Tibial artery (tissue), 4 donors: ENCODE measurements around the gene FASTK.
"Not testable (repeated sequence)": the region's sequence is repeated elsewhere in the genome, so short reads cannot be mapped to it uniquely, and the experiment has no call there.

ENCODE experiments used
- DNase-seq, 2 donors: peaks; one replicate each; pipeline ENCODE4 v3.0.0-alpha.2; 2019
- H3K27ac ChIP-seq, 2 donors: fragments of 200-600 bp; sonication (generic) in 1 of 2; 1 replicate in 1 of 2; 2 replicates in 1 of 2; pipeline ENCODE4 v1.5.1; 2018 to 2019; ENCODE audit warnings: mild to moderate bottlenecking in 1 of 2
- H3K27me3 ChIP-seq, 2 donors: fragments of 200-600 bp; sonication (generic) in 1 of 2; one replicate each; pipeline versions ENCODE4 v1.5.1 to v1.6.0; 2016 to 2019
- H3K36me3 ChIP-seq, 3 donors: fragments of 200-600 bp; sonication (generic) in 2 of 3; one replicate each; pipeline ENCODE4 v1.5.1; 2016 to 2019; ENCODE audit warnings: mild to moderate bottlenecking in 2 of 3
- H3K4me1 ChIP-seq, 4 donors: fragments of 200-600 bp; sonication (generic) in 2 of 4; 1 replicate in 3 of 4; 2 replicates in 1 of 4; pipeline ENCODE4 v1.5.1; 2016 to 2019
- H3K4me3 ChIP-seq, 2 donors: fragments of 200-600 bp; sonication (generic) in 1 of 2; 1 replicate in 1 of 2; 2 replicates in 1 of 2; pipeline ENCODE4 v1.5.1; 2018 to 2019; ENCODE audit warnings: mild to moderate bottlenecking in 2 of 2
- H3K9me3 ChIP-seq, 3 donors: fragments of 200-600 bp; sonication (generic) in 1 of 3; one replicate each; pipeline ENCODE4 v1.5.1; 2016 to 2019
- CTCF ChIP-seq, 2 experiments: fragments of 200-600 bp in 1 of 2; fragments of 450-650 bp in 1 of 2; IDR thresholded peaks; one replicate each; pipeline ENCODE4 v1.5.1; 2017 to 2019; ENCODE audit warnings: antibody characterized with exemption in 2 of 2, mild to moderate bottlenecking in 1 of 2, moderate library complexity in 1 of 2
- intact Hi-C: fragments of 100-400 bp; cut with DNase I; formaldehyde crosslinking; loops from one replicate; pipeline ENCODE4 v1.15.0; 2023; ENCODE audit warnings: low total_unique reads

Gene FASTK

GRCh38 chr7:151045262-151045661 is 35.3 kb downstream of the FASTK start:
- Histone ChIP-seq H3K4me3 (no peak overlapping the region), H3K27ac (no peak overlapping the region), H3K36me3 (peaks cover 0 to 53% (median 10%) of the 10 kb centered on the region in 3 donors), H3K4me1 (peaks cover 0 to 6% (median 3%) of the 10 kb centered on the region in 4 donors), H3K27me3 (peaks cover 0 to 13% of the 10 kb centered on the region in 2 donors), H3K9me3 (no peaks in the 10 kb centered on the region)
- intact Hi-C loops = no loop called here
- no peak for DNase-seq
- no peak for TF ChIP-seq CTCF (IDR thresholded peaks at IDR 0.05)

- H3K27me3 ChIP-seq = peaks cover 0 to 1% of the 10 kb centered on the region in 2 donors
- H3K4me1 ChIP-seq = peaks cover 0 to 13% (median 8%) of the 10 kb centered on the region in 4 donors
- TF ChIP-seq CTCF (IDR thresholded peaks at IDR 0.05) = no peak
- H3K4me3 ChIP-seq = no peak overlapping the region
- H3K36me3 ChIP-seq = peaks cover 0 to 53% (median 10%) of the 10 kb centered on the region in 3 donors
- no peak for DNase-seq
- intact Hi-C loops = no loop called here
- no peak overlapping the region for H3K27ac ChIP-seq
- H3K9me3 ChIP-seq = no peaks in the 10 kb centered on the region
Observed at GRCh38 chr7:151043959-151044358, 36.6 kb downstream of the FASTK start.

- DNase-seq, H3K4me3 ChIP-seq, H3K27ac ChIP-seq, H3K27me3 ChIP-seq, intact Hi-C loops, H3K9me3 ChIP-seq: not testable (repeated sequence)
- Histone ChIP-seq H3K36me3 (peaks cover 0 to 53% (median 10%) of the 10 kb centered on the region in 3 donors), H3K4me1 (peaks cover 0 to 18% (median 13%) of the 10 kb centered on the region in 4 donors)
Observed at GRCh38 chr7:151043449-151043848, 37.2 kb downstream of the FASTK start.

GRCh38 chr7:151040616-151041375 is 39.8 kb downstream of the FASTK start:
- Histone ChIP-seq H3K9me3 (no peaks in the 10 kb centered on the region), H3K4me3 (no peak overlapping the region), H3K36me3 (peaks cover under 1 to 67% (median 24%) of the 10 kb centered on the region in 3 donors), H3K27ac (no peak overlapping the region), H3K27me3 (no peaks in the 10 kb centered on the region), H3K4me1 (peaks cover 0 to 14% (median 11%) of the 10 kb centered on the region in 4 donors)
- intact Hi-C loops = no loop called here
- no peak for TF ChIP-seq CTCF (IDR thresholded peaks at IDR 0.05)
- DNase-seq = no peak

GRCh38 chr7:151039850-151040548 is 40.6 kb downstream of the FASTK start:
- H3K36me3 ChIP-seq = peaks cover 8 to 67% (median 27%) of the 10 kb centered on the region in 3 donors
- no peak for DNase-seq

More at GRCh38 chr7:151039850-151040548, 40.6 kb downstream of the FASTK start:
- no peaks in the 10 kb centered on the region for H3K27me3 ChIP-seq
- no peaks in the 10 kb centered on the region for H3K9me3 ChIP-seq
- peaks cover 0 to 14% (median 11%) of the 10 kb centered on the region in 4 donors for H3K4me1 ChIP-seq
- intact Hi-C loops = loop anchor here (5.0 kb wide), 1 partner anchor 72 kb away; no protein-coding TSS in a partner anchor
- peak overlapping the region in 1 of 2 donors; percentile 61 for H3K27ac ChIP-seq
- no peak overlapping the region for H3K4me3 ChIP-seq
- no peak for TF ChIP-seq CTCF (IDR thresholded peaks at IDR 0.05)
